Measurements from ENCODE around the gene TNNT2. TPM values are rescaled to one million over a fixed set of nuclear protein-coding genes. Genes with fewer than 3 reads are reported as not detected.

Gene TNNT2
- total and polyA plus RNA-seq, 2 of the 13 experiments (the other 11 are each of a cell fraction or from before 2014, with no cell fraction given), result 0.20 to 0.63 TPM

GRCh38 chr1:201399352-201400126 is 22.1 kb upstream of the TNNT2 start (continued):
- TF ChIP-seq, protein P1, sequence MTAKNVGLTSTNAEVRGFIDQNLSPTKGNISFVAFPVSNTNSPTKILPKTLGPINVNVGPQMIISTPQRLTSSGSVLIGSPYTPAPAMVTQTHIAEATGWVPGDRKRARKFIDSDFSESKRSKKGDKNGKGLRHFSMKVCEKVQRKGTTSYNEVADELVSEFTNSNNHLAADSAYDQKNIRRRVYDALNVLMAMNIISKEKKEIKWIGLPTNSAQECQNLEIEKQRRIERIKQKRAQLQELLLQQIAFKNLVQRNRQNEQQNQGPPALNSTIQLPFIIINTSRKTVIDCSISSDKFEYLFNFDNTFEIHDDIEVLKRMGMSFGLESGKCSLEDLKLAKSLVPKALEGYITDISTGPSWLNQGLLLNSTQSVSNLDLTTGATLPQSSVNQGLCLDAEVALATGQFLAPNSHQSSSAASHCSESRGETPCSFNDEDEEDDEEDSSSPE (CRISPR knock-in tag; IDR thresholded peaks at IDR 0.05), result peak; percentile 75
- TF ChIP-seq PITX1 (CRISPR knock-in tag; IDR thresholded peaks at IDR 0.05) (no peak), ZNF724P (CRISPR knock-in tag; IDR thresholded peaks at IDR 0.05; ENCODE audit: borderline replicate concordance) (0 out of 2 replicates have a peak, but pooled peaks have one; percentile 39), SSRP1 (CRISPR knock-in tag; IDR thresholded peaks at IDR 0.05) (no peak), DRAP1 (CRISPR knock-in tag; IDR thresholded peaks at IDR 0.05) (peak; percentile 62), ZMAT3 (CRISPR knock-in tag; conservative IDR thresholded peaks at IDR 0.05) (0 out of 2 replicates have a peak, but pooled peaks have one; percentile 47), ZNF83 (CRISPR knock-in tag; IDR thresholded peaks at IDR 0.05; ENCODE audit: borderline replicate concordance) (peak; percentile 42; the same call in 1 of the 2 replicates), ZNF280D (CRISPR knock-in tag; IDR thresholded peaks at IDR 0.05) (no peak), ETV5 (CRISPR knock-in tag; IDR thresholded peaks at IDR 0.05; ENCODE audit: borderline replicate concordance) (peak; percentile 7; the same call in 1 of the 2 replicates), ZNF839 (CRISPR knock-in tag; IDR thresholded peaks at IDR 0.05; ENCODE audit: borderline replicate concordance) (no peak), ZNF772 (CRISPR knock-in tag; IDR thresholded peaks at IDR 0.05) (no peak), U2AF2 (IDR thresholded peaks at IDR 0.05; ENCODE audit: low read depth, low read length) (no peak), ZNF333 (CRISPR knock-in tag; IDR thresholded peaks at IDR 0.05; ENCODE audit: borderline replicate concordance) (peak; percentile 48; the same call in 1 of the 2 replicates)
- TF ChIP-seq, protein P2, sequence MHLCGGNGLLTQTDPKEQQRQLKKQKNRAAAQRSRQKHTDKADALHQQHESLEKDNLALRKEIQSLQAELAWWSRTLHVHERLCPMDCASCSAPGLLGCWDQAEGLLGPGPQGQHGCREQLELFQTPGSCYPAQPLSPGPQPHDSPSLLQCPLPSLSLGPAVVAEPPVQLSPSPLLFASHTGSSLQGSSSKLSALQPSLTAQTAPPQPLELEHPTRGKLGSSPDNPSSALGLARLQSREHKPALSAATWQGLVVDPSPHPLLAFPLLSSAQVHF (CRISPR knock-in tag; IDR thresholded peaks at IDR 0.05), result peak; percentile 59; the same call in 1 of the 2 replicates
- TF ChIP-seq, protein P3, sequence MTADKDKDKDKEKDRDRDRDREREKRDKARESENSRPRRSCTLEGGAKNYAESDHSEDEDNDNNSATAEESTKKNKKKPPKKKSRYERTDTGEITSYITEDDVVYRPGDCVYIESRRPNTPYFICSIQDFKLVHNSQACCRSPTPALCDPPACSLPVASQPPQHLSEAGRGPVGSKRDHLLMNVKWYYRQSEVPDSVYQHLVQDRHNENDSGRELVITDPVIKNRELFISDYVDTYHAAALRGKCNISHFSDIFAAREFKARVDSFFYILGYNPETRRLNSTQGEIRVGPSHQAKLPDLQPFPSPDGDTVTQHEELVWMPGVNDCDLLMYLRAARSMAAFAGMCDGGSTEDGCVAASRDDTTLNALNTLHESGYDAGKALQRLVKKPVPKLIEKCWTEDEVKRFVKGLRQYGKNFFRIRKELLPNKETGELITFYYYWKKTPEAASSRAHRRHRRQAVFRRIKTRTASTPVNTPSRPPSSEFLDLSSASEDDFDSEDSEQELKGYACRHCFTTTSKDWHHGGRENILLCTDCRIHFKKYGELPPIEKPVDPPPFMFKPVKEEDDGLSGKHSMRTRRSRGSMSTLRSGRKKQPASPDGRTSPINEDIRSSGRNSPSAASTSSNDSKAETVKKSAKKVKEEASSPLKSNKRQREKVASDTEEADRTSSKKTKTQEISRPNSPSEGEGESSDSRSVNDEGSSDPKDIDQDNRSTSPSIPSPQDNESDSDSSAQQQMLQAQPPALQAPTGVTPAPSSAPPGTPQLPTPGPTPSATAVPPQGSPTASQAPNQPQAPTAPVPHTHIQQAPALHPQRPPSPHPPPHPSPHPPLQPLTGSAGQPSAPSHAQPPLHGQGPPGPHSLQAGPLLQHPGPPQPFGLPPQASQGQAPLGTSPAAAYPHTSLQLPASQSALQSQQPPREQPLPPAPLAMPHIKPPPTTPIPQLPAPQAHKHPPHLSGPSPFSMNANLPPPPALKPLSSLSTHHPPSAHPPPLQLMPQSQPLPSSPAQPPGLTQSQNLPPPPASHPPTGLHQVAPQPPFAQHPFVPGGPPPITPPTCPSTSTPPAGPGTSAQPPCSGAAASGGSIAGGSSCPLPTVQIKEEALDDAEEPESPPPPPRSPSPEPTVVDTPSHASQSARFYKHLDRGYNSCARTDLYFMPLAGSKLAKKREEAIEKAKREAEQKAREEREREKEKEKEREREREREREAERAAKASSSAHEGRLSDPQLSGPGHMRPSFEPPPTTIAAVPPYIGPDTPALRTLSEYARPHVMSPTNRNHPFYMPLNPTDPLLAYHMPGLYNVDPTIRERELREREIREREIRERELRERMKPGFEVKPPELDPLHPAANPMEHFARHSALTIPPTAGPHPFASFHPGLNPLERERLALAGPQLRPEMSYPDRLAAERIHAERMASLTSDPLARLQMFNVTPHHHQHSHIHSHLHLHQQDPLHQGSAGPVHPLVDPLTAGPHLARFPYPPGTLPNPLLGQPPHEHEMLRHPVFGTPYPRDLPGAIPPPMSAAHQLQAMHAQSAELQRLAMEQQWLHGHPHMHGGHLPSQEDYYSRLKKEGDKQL (CRISPR knock-in tag; IDR thresholded peaks at IDR 0.05; ENCODE audit: low read depth), result no peak
- TF ChIP-seq, protein P4, sequence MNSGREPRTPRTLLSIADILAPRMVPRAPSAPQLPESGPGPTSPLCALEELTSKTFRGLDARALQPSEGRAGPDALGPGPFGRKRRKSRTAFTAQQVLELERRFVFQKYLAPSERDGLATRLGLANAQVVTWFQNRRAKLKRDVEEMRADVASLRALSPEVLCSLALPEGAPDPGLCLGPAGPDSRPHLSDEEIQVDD (CRISPR knock-in tag; IDR thresholded peaks at IDR 0.05; ENCODE audit: borderline replicate concordance), result peak; percentile 25; the same call in 1 of the 2 replicates
